Thyroid gland (tissue), 4 donors: Measurements from ENCODE around the gene DIS3L2.

Experiments
- CTCF ChIP-seq, 6 experiments: fragments of 200-600 bp in 3 of 6; fragments of 450-650 bp in 3 of 6; sonication (generic) in 3 of 6; IDR thresholded peaks; one replicate each; pipeline ENCODE4 v1.5.1; 2016 to 2019; ENCODE audit warnings: antibody characterized with exemption in 6 of 6, mild to moderate bottlenecking in 2 of 6, inconsistent platforms in 1 of 6, moderate library complexity in 1 of 6
- POLR2A ChIP-seq, 2 donors: fragments of 450-650 bp; IDR thresholded peaks; one replicate each; pipeline ENCODE4 v1.6.1; 2017; ENCODE audit warnings: antibody characterized with exemption in 2 of 2, mild to moderate bottlenecking in 2 of 2, moderate library complexity in 1 of 2

DNA sequence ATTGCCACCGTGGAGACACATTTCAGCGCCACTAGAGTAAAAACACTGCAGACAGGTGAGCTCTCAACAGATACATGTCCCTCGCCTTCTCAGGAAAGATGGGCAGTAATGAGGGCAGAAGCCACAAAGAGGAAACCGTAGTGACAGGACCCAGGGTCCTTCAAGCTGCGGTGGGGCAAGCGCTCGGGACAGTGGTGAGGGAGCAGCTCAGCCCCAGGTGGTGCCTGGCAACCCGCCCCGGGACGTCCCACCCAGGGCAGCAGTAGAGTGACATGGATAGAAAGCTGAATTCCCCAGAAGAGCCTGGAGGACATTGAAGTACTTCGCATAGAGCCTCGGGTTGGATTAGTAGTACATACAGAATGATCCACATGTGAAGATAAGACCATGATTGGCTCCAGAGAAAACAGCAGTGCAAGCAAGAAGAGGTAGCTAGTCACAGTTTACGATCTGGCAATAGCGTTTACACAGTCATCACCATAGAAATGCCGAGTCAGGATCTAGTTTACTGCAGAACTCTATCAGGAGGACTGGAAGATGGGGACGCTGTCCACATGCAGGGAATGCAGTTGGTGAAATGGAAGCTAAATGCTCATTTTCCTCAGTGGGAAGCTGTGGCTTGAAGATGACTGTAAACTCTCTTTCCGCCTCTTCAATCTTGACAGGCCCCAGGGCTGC lies 379.7 kb downstream of the DIS3L2 start:
- TF ChIP-seq CTCF (IDR thresholded peaks at IDR 0.05) = no peak
- no peak for TF ChIP-seq POLR2A (IDR thresholded peaks at IDR 0.05)
